HCT116 (cell line): Measurements from ENCODE around the gene COG2. TPM values are rescaled to one million over a fixed set of nuclear protein-coding genes. Genes with fewer than 3 reads are reported as not detected.

Source experiments
- ATAC-seq: fragments of 200-7000 bp; cut with Tn5 transposase; 2 replicates; pipeline ENCODE4 v1.9.1; 2020; ENCODE audit warnings: mild to moderate bottlenecking, moderate library complexity
- BruUV-seq: library from RNA; stranded (reverse); fragments of 400-500 nt; replicated peaks from 2 replicates; lab custom pipeline; 2021; lab: Mats Ljungman, UMichigan
- CTCF ChIA-PET: fragments of 300-600 bp; sonication (Branson Sonifier 250); formaldehyde crosslinking; loops from one replicate; lab custom pipeline; 2021; ENCODE audit warnings: antibody characterized with exemption; lab: Charles Lee
- POLR2A ChIA-PET: fragments of 300-600, 350-600 bp; sonication (Branson Sonifier 250); formaldehyde crosslinking; loops from one replicate; lab custom pipeline; 2021; ENCODE audit warnings: antibody characterized with exemption; lab: Charles Lee
- RAD21 ChIA-PET, 2 experiments: fragments of 300-600 bp; sonication (Branson Sonifier 250); formaldehyde crosslinking; loops; one replicate each; lab custom pipeline; 2023; ENCODE audit warnings: low total read pairs in 2 of 2; ENCODE audit not compliant: uncharacterized antibody in 2 of 2, unreplicated experiment in 2 of 2, low non-redundant PET in 1 of 2; lab: Charles Lee
- DNase-seq: peaks from one replicate; pipeline ENCODE4 v3.0.0-alpha.2; 2010; ENCODE audit warnings: low read depth, low spot score
- H2AFZ ChIP-seq: fragments of 200-600 bp; shearing (Covaris generic), sonication (generic); 2 replicates; pipeline ENCODE4 v1.6.1; 2017; ENCODE audit warnings: low read depth, mixed run types, mixed read lengths, antibody characterized with exemption, low read length; ENCODE audit not compliant: poor library complexity, severe bottlenecking
- H3K27ac ChIP-seq: 2 replicates; pipeline ENCODE4 v1.5.1; 2012; ENCODE audit warnings: low read depth, low read length
- H3K27me3 ChIP-seq: fragments of 200-600 bp; sonication (generic); 2 replicates; pipeline ENCODE4 v1.6.1; 2016; ENCODE audit warnings: mixed run types, low read length, mixed read lengths; ENCODE audit not compliant: insufficient read depth
- H3K36me3 ChIP-seq, 2 experiments: fragments of 200-500 bp in 1 of 2; fragments of 200-600 bp in 1 of 2; sonication (Bioruptor generic) in 1 of 2; sonication (generic) in 1 of 2; 2 replicates each; pipeline versions ENCODE4 v1.5.1 to v1.6.1; 2014 to 2016; ENCODE audit warnings: low read length in 2 of 2, inconsistent platforms in 1 of 2, mixed read lengths in 1 of 2, mixed run types in 1 of 2; ENCODE audit not compliant: insufficient read depth in 2 of 2, control insufficient read depth in 1 of 2
- H3K4me1 ChIP-seq, 2 experiments: fragments of 200-600 bp in 1 of 2; sonication (generic) in 1 of 2; 2 replicates each; pipeline versions ENCODE4 v1.5.1 to v1.6.1; 2012 to 2017; ENCODE audit warnings: low read length in 2 of 2, inconsistent platforms in 1 of 2, mild to moderate bottlenecking in 1 of 2, mixed read lengths in 1 of 2, mixed run types in 1 of 2, moderate library complexity in 1 of 2; ENCODE audit not compliant: insufficient read depth in 2 of 2, control insufficient read depth in 1 of 2
- H3K4me2 ChIP-seq: fragments of 200-600 bp; sonication (generic); 2 replicates; pipeline ENCODE4 v1.6.1; 2017; ENCODE audit warnings: mixed run types, low read length, mixed read lengths
- H3K4me3 ChIP-seq, 2 experiments: fragments of 200-600 bp in 1 of 2; sonication (generic) in 1 of 2; replicated peaks in 1 of 2; 2 replicates each; pipeline ENCODE4 v1.5.1; 2011 to 2016; ENCODE audit warnings: low read length in 2 of 2, control low read depth in 1 of 2, low read depth in 1 of 2, mild to moderate bottlenecking in 1 of 2, mixed read lengths in 1 of 2, mixed run types in 1 of 2
- H3K79me2 ChIP-seq: fragments of 200-600 bp; sonication (generic); 2 replicates; pipeline ENCODE4 v1.6.1; 2017; ENCODE audit warnings: mild to moderate bottlenecking, mixed run types, low read length, moderate library complexity, mixed read lengths; ENCODE audit not compliant: insufficient read depth
- H3K9ac ChIP-seq: fragments of 200-600 bp; sonication (generic); 2 replicates; pipeline ENCODE4 v1.6.1; 2016; ENCODE audit warnings: low read length, mixed read lengths
- H3K9me2 ChIP-seq: fragments of 200-600 bp; sonication (generic), shearing (Covaris generic); 2 replicates; pipeline ENCODE4 v1.6.1; 2017; ENCODE audit warnings: mixed run types, mild to moderate bottlenecking, moderate library complexity; ENCODE audit not compliant: insufficient read depth
- H3K9me3 ChIP-seq, 2 experiments: fragments of 200-500 bp in 1 of 2; fragments of 200-600 bp in 1 of 2; sonication (Bioruptor generic) in 1 of 2; sonication (generic) in 1 of 2; 2 replicates each; pipeline ENCODE4 v1.6.1; 2014 to 2017; ENCODE audit warnings: low read length in 2 of 2, mixed read lengths in 2 of 2, inconsistent platforms in 1 of 2, low read depth in 1 of 2, mild to moderate bottlenecking in 1 of 2, mixed run types in 1 of 2, moderate library complexity in 1 of 2; ENCODE audit not compliant: control insufficient read depth in 1 of 2, insufficient read depth in 1 of 2
- H4K20me1 ChIP-seq: fragments of 200-600 bp; sonication (generic), shearing (Covaris generic); 2 replicates; pipeline ENCODE4 v1.6.1; 2017; ENCODE audit warnings: mixed run types, mild to moderate bottlenecking, moderate library complexity; ENCODE audit not compliant: insufficient read depth
- ATF3 ChIP-seq: IDR thresholded peaks from 2 replicates; pipeline ENCODE4 v1.6.1; 2012
- CEBPB ChIP-seq: IDR thresholded peaks from 2 replicates; pipeline ENCODE4 v1.6.1; 2012; ENCODE audit warnings: low read depth
- CTCF ChIP-seq, 3 experiments: fragments of 200-600 bp in 1 of 3; sonication (generic) in 1 of 3; IDR thresholded peaks in 2 of 3; conservative IDR thresholded peaks in 1 of 3; 2 replicates each; pipeline ENCODE4 v1.5.1; 2012 to 2017; ENCODE audit warnings: low read depth in 2 of 3, low read length in 2 of 3, antibody characterized with exemption in 1 of 3, borderline replicate concordance in 1 of 3, control low read depth in 1 of 3, mild to moderate bottlenecking in 1 of 3, mixed read lengths in 1 of 3, mixed run types in 1 of 3, moderate library complexity in 1 of 3; ENCODE audit not compliant: insufficient read depth in 1 of 3
- EGR1 ChIP-seq: IDR thresholded peaks from 2 replicates; pipeline ENCODE4 v1.6.1; 2012; ENCODE audit warnings: low read depth
- ELF1 ChIP-seq: IDR thresholded peaks from 2 replicates; pipeline ENCODE4 v1.6.1; 2012; ENCODE audit warnings: low read depth, borderline replicate concordance
- EZH2phosphoT487 ChIP-seq: fragments of 200-600 bp; IDR thresholded peaks from 2 replicates; pipeline ENCODE4 v1.6.1; 2018; ENCODE audit warnings: antibody characterized with exemption, borderline replicate concordance
- FOSL1 ChIP-seq: IDR thresholded peaks from 2 replicates; pipeline ENCODE4 v1.6.1; 2012; ENCODE audit warnings: low read depth
- MAX ChIP-seq: IDR thresholded peaks from 2 replicates; pipeline ENCODE4 v1.6.1; 2012
- POLR2A ChIP-seq: IDR thresholded peaks from 2 replicates; pipeline ENCODE4 v1.7.0; 2011; ENCODE audit warnings: borderline replicate concordance; ENCODE audit not compliant: insufficient read depth, insufficient read length; ENCODE audit errors: extremely low read depth
- RAD21 ChIP-seq: IDR thresholded peaks from 2 replicates; pipeline ENCODE4 v1.6.1; 2012; ENCODE audit warnings: low read depth, mild to moderate bottlenecking
- REST ChIP-seq: IDR thresholded peaks from 2 replicates; pipeline ENCODE4 v1.6.1; 2012; ENCODE audit warnings: low read depth
- SIN3A ChIP-seq: IDR thresholded peaks from 2 replicates; pipeline ENCODE4 v1.6.1; 2012; ENCODE audit warnings: low read depth
- SP1 ChIP-seq: IDR thresholded peaks from 2 replicates; pipeline ENCODE4 v1.6.1; 2012; ENCODE audit warnings: low read depth
- SRF ChIP-seq: IDR thresholded peaks from 2 replicates; pipeline ENCODE4 v1.6.1; 2012; ENCODE audit warnings: low read depth
- YY1 ChIP-seq: IDR thresholded peaks from 2 replicates; pipeline ENCODE4 v1.6.1; 2011; ENCODE audit warnings: low read length, low read depth, moderate library complexity, mild to moderate bottlenecking; ENCODE audit not compliant: insufficient replicate concordance; ENCODE audit errors: extremely low read depth
- ZBTB33 ChIP-seq: IDR thresholded peaks from 2 replicates; pipeline ENCODE4 v1.6.1; 2011; ENCODE audit warnings: mild to moderate bottlenecking, low read length, moderate library complexity; ENCODE audit not compliant: insufficient replicate concordance; ENCODE audit errors: extremely low read depth
- ZNF274 ChIP-seq: fragments of 200-500 bp; sonication (Bioruptor generic); IDR thresholded peaks from 2 replicates; pipeline ENCODE4 v1.6.1; 2014; ENCODE audit warnings: mild to moderate bottlenecking, low read depth, low read length, inconsistent platforms
- intact Hi-C: fragments of 100-400 bp; cut with micrococcal nuclease; formaldehyde crosslinking; loops from 2 replicates; pipeline ENCODE4 v1.10.0; 2022
- total RNA-seq: library from RNA; stranded (reverse); gene quantifications from one replicate; pipeline ENCODE4 v1.2.1, GENCODE V29; 2021; ENCODE audit not compliant: unreplicated experiment

COG2 gene
- total RNA-seq, 1 experiment from 2014 or later: 28.6 TPM

- TF ChIP-seq ZNF274 (no peak), ATF3 (no peak), SRF (no peak), REST (no peak), POLR2A (no peak), EGR1 (no peak), FOSL1 (no peak), YY1 (no peak), ZBTB33 (no peak), RAD21 (no peak), CEBPB (no peak), SP1 (no peak), ELF1 (no peak), CTCF (IDR thresholded peaks at IDR 0.05 in 2 of 3, conservative IDR thresholded peaks at IDR 0.05 in 1 of 3; ENCODE audit: borderline replicate concordance in 1 of 3, insufficient read depth in 1 of 3, low read depth in 2 of 3, low read length in 2 of 3) (no peak), SIN3A (no peak), MAX (no peak), EZH2phosphoT487 (no peak)
- Histone ChIP-seq H3K79me2 (no peaks in the 10 kb centered on the region), H3K9me2 (no peaks in the 10 kb centered on the region), H3K4me3 (no peak overlapping the region), H3K36me3 (no peaks in the 10 kb centered on the region), H3K9ac (no peak overlapping the region), H2AFZ (no peak overlapping the region), H3K9me3 (no peaks in the 10 kb centered on the region; a peak in 1 of 4 replicates), H3K27me3 (no peaks in the 10 kb centered on the region), H4K20me1 (no peaks in the 10 kb centered on the region), H3K4me2 (no peak overlapping the region), H3K27ac (no peak overlapping the region), H3K4me1 (no peaks in the 10 kb centered on the region)
- DNase-seq (no peak), ATAC-seq (no peak)
- ChIA-PET RAD21 (no interaction called here), POLR2A (no interaction called here), CTCF (no interaction called here)
- BruUV-seq: no TSS peak
- intact Hi-C loops: no loop called here
Measured at GRCh38 chr1:230717251-230717650, 75.0 kb downstream of the COG2 start.
